Transverse colon (tissue), 4 donors: ENCODE measurements around the gene SETD1B.

Source experiments
- CTCF ChIP-seq, 5 experiments: fragments of 200-600 bp in 3 of 5; fragments of 450-650 bp in 2 of 5; sonication (generic) in 3 of 5; IDR thresholded peaks; 1 replicate in 2 of 5; 2 replicates in 3 of 5; pipeline ENCODE4 v1.5.1; 2016 to 2017; ENCODE audit warnings: antibody characterized with exemption in 5 of 5, inconsistent platforms in 3 of 5, mild to moderate bottlenecking in 2 of 5, moderate library complexity in 1 of 5
- POLR2A ChIP-seq: fragments of 450-650 bp; IDR thresholded peaks from one replicate; pipeline ENCODE4 v1.6.1; 2016; ENCODE audit warnings: antibody characterized with exemption, mild to moderate bottlenecking, moderate library complexity
- POLR2AphosphoS5 ChIP-seq, 3 donors: sonication (generic); formaldehyde crosslinking; IDR thresholded peaks; one replicate each; pipeline ENCODE4 v1.6.1; 2016; ENCODE audit warnings: antibody characterized with exemption in 3 of 3

- TF ChIP-seq POLR2AphosphoS5 (IDR thresholded peaks at IDR 0.05) (no peak), POLR2A (no peak), CTCF (IDR thresholded peaks at IDR 0.05) (no peak)
Observed at GRCh38 chr12:121874071-121874470, 70.3 kb downstream of the SETD1B start.
